ENCODE results near the gene AGPAT4. TPM values are rescaled to one million over a fixed set of nuclear protein-coding genes. Genes with fewer than 3 reads are reported as not detected.

AGPAT4 gene
- total RNA-seq, 1 experiment from 2014 or later = 22.0 TPM

GRCh38 chr6:161188547-161189465, 85.1 kb downstream of the AGPAT4 start:
- no peaks in the 10 kb centered on the region for H3K27me3 Mint-ChIP-seq (ENCODE audit: low read depth)
- Histone ChIP-seq H2AK5ac (ENCODE audit: insufficient read length, low read length) (no peak overlapping the region), H3K9ac (ENCODE audit: extremely low read depth, insufficient read length, low read length) (no peak overlapping the region), H2BK15ac (ENCODE audit: low read depth, low read length) (no peak overlapping the region), H3K9me3 (ENCODE audit: control insufficient read depth, low read depth, low read length) (peaks cover 5% of the 10 kb centered on the region), H4K91ac (ENCODE audit: insufficient read length, low read depth, low read length) (no peak overlapping the region), H3K4ac (ENCODE audit: low read depth, low read length) (no peak overlapping the region), H3K56ac (ENCODE audit: insufficient read length, low read depth, low read length) (no peak overlapping the region), H3K23me2 (ENCODE audit: insufficient read length, low read depth, low read length, poor library complexity, severe bottlenecking) (no peaks in the 10 kb centered on the region), H2BK5ac (ENCODE audit: insufficient read length, low read length) (no peak overlapping the region), H3K14ac (ENCODE audit: insufficient read depth, low read length) (no peak overlapping the region; the same call in 1 of the 2 replicates), H3K79me1 (ENCODE audit: insufficient read depth, low read depth, low read length, poor library complexity, severe bottlenecking) (no peaks in the 10 kb centered on the region), H3K27me3 (ENCODE audit: insufficient read depth, low read length) (no peaks in the 10 kb centered on the region), H2BK12ac (ENCODE audit: insufficient read length, low read depth, low read length) (no peak overlapping the region), H4K5ac (ENCODE audit: insufficient read length, low read depth, low read length) (no peak overlapping the region), H4K8ac (replicated peaks; ENCODE audit: insufficient read length, low read depth, low read length) (no peak overlapping the region), H2AFZ (ENCODE audit: low read length) (no peak overlapping the region), H4K20me1 (ENCODE audit: control insufficient read depth, insufficient read depth, insufficient read length) (no peaks in the 10 kb centered on the region), H2BK20ac (ENCODE audit: low read depth, low read length, poor library complexity, severe bottlenecking) (no peak overlapping the region), H3K27ac (ENCODE audit: insufficient read length, low read depth, low read length) (no peak overlapping the region), H3K4me1 (ENCODE audit: insufficient read depth, low read length) (no peaks in the 10 kb centered on the region), H2BK120ac (ENCODE audit: low read depth, low read length, poor library complexity, severe bottlenecking) (no peak overlapping the region), H3K23ac (ENCODE audit: insufficient read length, low read depth, low read length) (no peak overlapping the region), H3K79me2 (ENCODE audit: insufficient read depth, low read length) (peaks cover 2% of the 10 kb centered on the region; the same call in 1 of the 2 replicates), H3K4me2 (ENCODE audit: insufficient read depth, insufficient read length, low read length) (no peak overlapping the region), H3K18ac (ENCODE audit: insufficient read length, low read depth, low read length) (no peak overlapping the region), H3T11ph (ENCODE audit: low read length) (no peak overlapping the region)
- H3K4me1 Mint-ChIP-seq = no peaks in the 10 kb centered on the region
- WGBS (ENCODE audit: extremely low coverage, insufficient read length, low lambda C conversion rate) = no CpG with 5 or more reads among the region's 19 CpGs
- TF ChIP-seq CTCF (conservative IDR thresholded peaks at IDR 0.05) = no peak
- H3K27ac Mint-ChIP-seq = peak overlapping the region in 2 of 3 experiments; percentile 59 to 86; a peak in 2 of 7 replicates
- DNase-seq = no peak
- H3K9me3 Mint-ChIP-seq = peaks cover 13 to 20% of the 10 kb centered on the region in 2 experiments
- no peak overlapping the region for H3K4me3 Mint-ChIP-seq
- peaks cover 42 to 61% (median 59%) of the 10 kb centered on the region in 3 experiments for H3K36me3 Mint-ChIP-seq (ENCODE audit: insufficient read depth in 1 of 3, low read depth in 3 of 3)
